NCI-H82 (cell line): ENCODE data around the gene DCUN1D5.
"Not testable (repeated sequence)": the region's sequence is repeated elsewhere in the genome, so short reads cannot be mapped to it uniquely, and the experiment has no call there.

Source experiments
- DNase-seq: peaks from one replicate; lab custom pipeline; 2025; lab: John Stamatoyannopoulos, UW

The DCUN1D5 gene

GRCh38 chr11:103055221-103055890 lies 36.6 kb downstream of the DCUN1D5 start:
- DNase-seq = peak; percentile 45

GRCh38 chr11:103053997-103054396 lies 38.0 kb downstream of the DCUN1D5 start:
- no peak for DNase-seq

GRCh38 chr11:103051981-103052380 lies 40.0 kb downstream of the DCUN1D5 start:
- no peak for DNase-seq

GRCh38 chr11:103051151-103051801 lies 40.7 kb downstream of the DCUN1D5 start:
- DNase-seq = no peak

GRCh38 chr11:103050351-103050750 lies 41.6 kb downstream of the DCUN1D5 start:
- DNase-seq = no peak

- DNase-seq = no peak
These were observed 44.1 kb downstream of the DCUN1D5 start for GRCh38 chr11:103047837-103048236.

- no peak for DNase-seq
These were observed 47.9 kb downstream of the DCUN1D5 start for GRCh38 chr11:103043826-103044678.

GRCh38 chr11:103042161-103042560 lies 49.8 kb downstream of the DCUN1D5 start:
- DNase-seq = no peak

GRCh38 chr11:103035791-103036434 lies 56.0 kb downstream of the DCUN1D5 start:
- DNase-seq = peak; percentile 69

- no peak for DNase-seq
These were observed 56.7 kb downstream of the DCUN1D5 start for GRCh38 chr11:103035216-103035615.

- DNase-seq = no peak
These were observed 60.1 kb downstream of the DCUN1D5 start for GRCh38 chr11:103031834-103032233.

GRCh38 chr11:103029401-103029800 lies 62.6 kb downstream of the DCUN1D5 start:
- DNase-seq = no peak

- not testable (repeated sequence) for DNase-seq
These were observed 63.5 kb downstream of the DCUN1D5 start for GRCh38 chr11:103028304-103029020.

GRCh38 chr11:103024086-103024485 lies 67.9 kb downstream of the DCUN1D5 start:
- DNase-seq = no peak

- no peak for DNase-seq
These were observed 75.9 kb downstream of the DCUN1D5 start for GRCh38 chr11:103016031-103016430.

GRCh38 chr11:103013421-103013820 lies 78.5 kb downstream of the DCUN1D5 start:
- DNase-seq = no peak
